Heart left ventricle (tissue), 16 donors: ENCODE data around the gene PTPN3. TPM values are rescaled to one million over a fixed set of nuclear protein-coding genes. Genes with fewer than 3 reads are reported as not detected.

Source experiments
- ATAC-seq, 4 donors: fragments of 200-7000 bp; cut with Tn5 transposase; one replicate each; pipeline ENCODE4 v1.9.1; 2020 to 2022; ENCODE audit warnings: moderate library complexity in 4 of 4, mild to moderate bottlenecking in 3 of 4, moderate number of reproducible peaks in 1 of 4
- DNase-seq, 5 donors: peaks; one replicate each; pipeline ENCODE4 v3.0.0-alpha.2; 2020
- H3K27ac ChIP-seq, 12 donors: fragments of 200-600 bp; sonication (generic) in 4 of 12; one replicate each; pipeline versions ENCODE4 v1.5.0 to v1.8.0; 2016 to 2022; ENCODE audit warnings: mild to moderate bottlenecking in 2 of 12
- H3K27me3 ChIP-seq, 9 donors: fragments of 200-600 bp; sonication (generic) in 2 of 9; one replicate each; pipeline versions ENCODE4 v1.5.1 to v1.8.0; 2016 to 2022; ENCODE audit warnings: mild to moderate bottlenecking in 3 of 9
- H3K36me3 ChIP-seq, 9 donors: fragments of 200-600 bp; sonication (generic) in 2 of 9; one replicate each; pipeline versions ENCODE4 v1.5.0 to v1.8.0; 2018 to 2022; ENCODE audit warnings: mild to moderate bottlenecking in 2 of 9
- H3K4me1 ChIP-seq, 12 donors: fragments of 200-600 bp; sonication (generic) in 4 of 12; one replicate each; pipeline versions ENCODE4 v1.5.0 to v1.8.0; 2016 to 2022; ENCODE audit warnings: mild to moderate bottlenecking in 3 of 12
- H3K4me3 ChIP-seq, 12 donors: fragments of 200-600 bp; sonication (generic) in 4 of 12; one replicate each; pipeline versions ENCODE4 v1.5.0 to v1.8.0; 2017 to 2022; ENCODE audit warnings: mild to moderate bottlenecking in 9 of 12, moderate library complexity in 4 of 12
- H3K9me3 ChIP-seq, 12 donors: fragments of 200-600 bp; sonication (generic) in 4 of 12; one replicate each; pipeline versions ENCODE4 v1.5.0 to v1.8.0; 2016 to 2022; ENCODE audit warnings: mild to moderate bottlenecking in 1 of 12
- CTCF ChIP-seq, 12 donors: fragments of 200-600 bp; sonication (generic) in 4 of 12; IDR thresholded peaks; one replicate each; pipeline versions ENCODE4 v1.5.0 to v1.8.0; 2018 to 2022; ENCODE audit warnings: antibody characterized with exemption in 12 of 12, mild to moderate bottlenecking in 5 of 12
- POLR2A ChIP-seq, 2 donors: fragments of 450-650 bp; IDR thresholded peaks; one replicate each; pipeline ENCODE4 v1.6.1; 2017; ENCODE audit warnings: antibody characterized with exemption in 2 of 2, mild to moderate bottlenecking in 2 of 2, moderate library complexity in 2 of 2
- WGBS, 4 donors: extraction: QIAGEN DNeasy Blood & Tissue Kit in 2 of 4; methylation state at CpG; one replicate each; pipeline versions ENCODE4 v1.1.5 to v1.1.7; 2013 to 2018; 5-methylcytosine and 5-hydroxymethylcytosine counted together
- intact Hi-C, 10 donors: fragments of 100-400 bp; cut with DNase I; formaldehyde crosslinking; loops; one replicate each; pipeline versions ENCODE4 v1.11.1 to v1.14.2; 2022
- polyA plus RNA-seq, 2 donors: library from polyadenylated mRNA; stranded (reverse); fragments of 200-250 nt; gene quantifications; one replicate each; pipeline ENCODE4 v1.2.3, GENCODE V29; 2013
- total RNA-seq, 9 donors: library from RNA; depleted of rRNA in 2 of 9; stranded (reverse); fragments of >200 nt in 2 of 9; fragmentation: NEBNext Ultra II Directional in 3 of 9; extraction: Animal tissue kit (Norgen Biotek cat#: 25700) in 3 of 9; gene quantifications; one replicate each; pipeline versions ENCODE4 v1.1.0 to v1.2.4, GENCODE V29; 2016 to 2023
- donor health status: ischemic (EF 13 %, LVEDD 7.1; RV severe dilation, severe dysfunction).
- donor health status: healthy with polysubstance abuse.
- donor health status: DM: no; HTN: yes; CAD: no.
- donor health status: DM: no; HTN: no; CAD: no.
- donor health status: ischemic (EF 25% LVEDD 6.9; RV normal size, moderate dysfunction).
- donor health status: ischemic (EF 25% LVEDD 5.7; RV mildly dilated, moderate dysfunction).
- donor health status: healthy.
- donor health status: DM: yes; HTN: yes; CAD: no.
- donor health status: ischemic (EF 35%, LVEDD 5.7; RV mildly dilated, moderate dysfunction).
- donor health status: nonischemic (EF 11% LVEDD 7.7; RV severe dilation, severe dysfunction).
- donor health status: DM: yes; HTN: yes; CAD: no.
- donor health status: PGD.
- donor health status: ischemic (EF 29% LVEDD 5.4; RV normal size, mild dysfunction).
- donor health status: nonischemic (EF 23%, LVEDD 6.1; RV moderate dilation, normal function).

PTPN3 gene
- total and polyA plus RNA-seq, 11 donors = 6.9 to 77.0 (median 51.7) TPM

- peak in 1 of 5 donors; percentile 32 for DNase-seq
- Histone ChIP-seq H3K4me1 (no peaks in the 10 kb centered on the region), H3K36me3 (peaks cover 0 to 97% (median 57%) of the 10 kb centered on the region in 9 donors), H3K9me3 (no peaks in the 10 kb centered on the region), H3K4me3 (no peak overlapping the region), H3K27ac (no peak overlapping the region), H3K27me3 (no peaks in the 10 kb centered on the region)
- intact Hi-C loops = no loop called here
- peak; percentile 52 to 58 (median 52) for ATAC-seq
- 54 to 61% (median 57%) methylated on average over 11 to 13 of the region's 13 CpGs for WGBS, 4 donors
- TF ChIP-seq POLR2A (IDR thresholded peaks at IDR 0.05) = no peak
- peak; percentile 37 to 65 (median 56) for TF ChIP-seq CTCF (IDR thresholded peaks at IDR 0.05)
Observed at GRCh38 chr9:109401169-109401989, 96.7 kb downstream of the PTPN3 start.

GRCh38 chr9:109399258-109399767 is 98.8 kb downstream of the PTPN3 start:
- WGBS, 4 donors = 80 to 85% (median 80%) methylated on average over 6 of the region's 6 CpGs
- H3K27ac ChIP-seq = no peak overlapping the region

GRCh38 chr9:109391176-109391575 is 106.9 kb downstream of the PTPN3 start:
- intact Hi-C loops = no loop called here
- no peaks in the 10 kb centered on the region for H3K4me1 ChIP-seq
- no peak for TF ChIP-seq POLR2A (IDR thresholded peaks at IDR 0.05)
- TF ChIP-seq CTCF (IDR thresholded peaks at IDR 0.05) = no peak
- H3K27ac ChIP-seq = no peak overlapping the region
- H3K4me3 ChIP-seq = no peak overlapping the region
- no peak for DNase-seq
- no peaks in the 10 kb centered on the region for H3K9me3 ChIP-seq
- peaks cover 0 to 96% (median 41%) of the 10 kb centered on the region in 9 donors for H3K36me3 ChIP-seq
- WGBS, 4 donors = 46 to 69% (median 56%) methylated on average over 10 of the region's 10 CpGs
- no peaks in the 10 kb centered on the region for H3K27me3 ChIP-seq
- no peak for ATAC-seq

More at GRCh38 chr9:109399258-109399767, 98.8 kb downstream of the PTPN3 start:
- Histone ChIP-seq H3K4me3 (no peak overlapping the region), H3K9me3 (no peaks in the 10 kb centered on the region), H3K36me3 (peaks cover 0 to 95% (median 47%) of the 10 kb centered on the region in 9 donors), H3K4me1 (no peaks in the 10 kb centered on the region), H3K27me3 (no peaks in the 10 kb centered on the region)
- intact Hi-C loops = no loop called here
- TF ChIP-seq CTCF (IDR thresholded peaks at IDR 0.05) (no peak), POLR2A (IDR thresholded peaks at IDR 0.05) (no peak)
- ATAC-seq (no peak), DNase-seq (no peak)

GRCh38 chr9:109387856-109388255 is 110.3 kb downstream of the PTPN3 start:
- H3K27ac ChIP-seq = no peak overlapping the region
- DNase-seq = no peak
- intact Hi-C loops = loop anchor here in 1 of 10 donors (10.0 kb wide), 1 partner anchor 57 kb away; no protein-coding TSS in a partner anchor
- H3K4me1 ChIP-seq = no peaks in the 10 kb centered on the region
- ATAC-seq = no peak
- peaks cover 0 to 95% (median 68%) of the 10 kb centered on the region in 9 donors for H3K36me3 ChIP-seq
- H3K4me3 ChIP-seq = no peak overlapping the region
- no peak for TF ChIP-seq POLR2A (IDR thresholded peaks at IDR 0.05)
- TF ChIP-seq CTCF (IDR thresholded peaks at IDR 0.05) = no peak
- no peaks in the 10 kb centered on the region for H3K9me3 ChIP-seq
- no peaks in the 10 kb centered on the region for H3K27me3 ChIP-seq
- WGBS, 4 donors = 76 to 88% (median 84%) methylated on average over 6 of the region's 6 CpGs
